ENCODE data around the gene BMP3.
A peak's percentile ranks its signal among the peaks of the same experiment; 100 is the strongest.

BMP3 gene

GRCh38 chr4:81031796-81032551 lies 1.5 kb downstream of the BMP3 start:
- no peak overlapping the region for H3K4me3 ChIP-seq (ENCODE audit: low read depth, low read length)
- TF ChIP-seq CTCF (IDR thresholded peaks at IDR 0.05; ENCODE audit: low read depth, low read length) = no peak

- no peak overlapping the region for H3K4me3 ChIP-seq (ENCODE audit: low read depth, low read length)
- no peak for TF ChIP-seq CTCF (IDR thresholded peaks at IDR 0.05; ENCODE audit: low read depth, low read length)
Observed at GRCh38 chr4:81032771-81033684, 2.5 kb downstream of the BMP3 start.

DNA sequence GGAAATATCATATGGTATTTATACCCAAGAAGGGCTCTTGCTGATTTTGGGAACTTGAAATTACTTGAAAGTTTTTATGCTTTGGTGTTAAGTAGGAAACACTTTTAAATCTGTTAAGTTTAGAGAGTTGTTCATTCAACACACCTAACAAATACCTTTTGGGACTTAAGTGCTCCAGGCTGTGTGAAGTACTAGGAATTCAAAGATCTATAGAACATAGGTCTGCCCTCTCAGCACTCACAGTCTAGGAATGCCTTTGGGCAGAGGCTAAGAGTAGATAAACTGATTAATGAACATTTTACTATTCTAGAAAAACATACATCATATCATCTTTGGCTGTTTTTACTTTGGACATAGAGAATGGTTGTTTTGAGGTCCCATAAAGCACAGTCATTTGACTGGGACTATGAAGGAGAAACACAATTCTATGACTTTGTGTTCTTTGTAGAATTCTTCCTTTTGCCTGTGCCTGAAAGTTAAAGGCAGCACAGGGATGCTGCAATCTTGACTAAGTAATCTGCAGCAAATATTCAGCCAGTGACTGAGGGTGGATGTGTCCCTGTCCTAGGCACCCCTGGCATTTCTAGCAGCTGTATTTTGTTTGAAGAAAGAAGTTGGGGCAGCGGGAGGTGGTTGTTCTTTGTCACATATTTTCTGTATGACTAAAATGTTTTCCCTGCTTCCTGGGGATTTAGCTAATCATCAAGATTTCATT lies 8.3 kb downstream of the BMP3 start:
- no peak overlapping the region for H3K4me3 ChIP-seq (ENCODE audit: low read depth, low read length)
- no peak for TF ChIP-seq CTCF (IDR thresholded peaks at IDR 0.05; ENCODE audit: low read depth, low read length)

DNA sequence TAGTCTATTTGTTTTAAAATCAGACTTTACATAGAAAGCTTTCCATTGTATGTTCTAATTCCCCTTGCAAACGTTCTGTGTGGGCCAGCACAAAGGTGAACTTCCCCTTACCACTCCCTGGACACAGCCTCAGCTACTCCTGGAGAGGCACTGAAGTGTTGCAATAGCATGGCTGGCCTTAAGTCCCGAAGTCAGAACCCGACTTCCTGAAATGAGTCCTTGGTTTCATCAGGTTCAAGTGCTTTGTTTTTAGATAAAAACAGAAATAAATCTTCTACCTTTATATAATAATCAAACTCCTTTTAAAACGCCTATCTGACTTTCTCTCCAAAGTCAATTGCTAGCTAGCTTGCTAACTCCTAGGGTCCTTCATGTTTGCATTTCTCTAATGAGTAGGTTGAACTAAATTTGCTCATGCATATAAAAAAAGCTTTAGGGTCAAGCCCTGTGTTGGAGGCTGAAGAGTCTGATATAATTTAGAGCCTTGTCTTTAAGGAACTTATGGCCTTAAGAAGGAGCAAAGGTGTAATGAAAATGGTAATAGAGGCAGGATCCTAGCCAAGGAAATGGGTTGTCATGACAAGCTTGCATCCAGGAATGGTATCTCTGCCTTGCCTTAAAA lies 9.0 kb downstream of the BMP3 start:
- no peak overlapping the region for H3K4me3 ChIP-seq (ENCODE audit: low read depth, low read length)
- no peak for TF ChIP-seq CTCF (IDR thresholded peaks at IDR 0.05; ENCODE audit: low read depth, low read length)

DNA sequence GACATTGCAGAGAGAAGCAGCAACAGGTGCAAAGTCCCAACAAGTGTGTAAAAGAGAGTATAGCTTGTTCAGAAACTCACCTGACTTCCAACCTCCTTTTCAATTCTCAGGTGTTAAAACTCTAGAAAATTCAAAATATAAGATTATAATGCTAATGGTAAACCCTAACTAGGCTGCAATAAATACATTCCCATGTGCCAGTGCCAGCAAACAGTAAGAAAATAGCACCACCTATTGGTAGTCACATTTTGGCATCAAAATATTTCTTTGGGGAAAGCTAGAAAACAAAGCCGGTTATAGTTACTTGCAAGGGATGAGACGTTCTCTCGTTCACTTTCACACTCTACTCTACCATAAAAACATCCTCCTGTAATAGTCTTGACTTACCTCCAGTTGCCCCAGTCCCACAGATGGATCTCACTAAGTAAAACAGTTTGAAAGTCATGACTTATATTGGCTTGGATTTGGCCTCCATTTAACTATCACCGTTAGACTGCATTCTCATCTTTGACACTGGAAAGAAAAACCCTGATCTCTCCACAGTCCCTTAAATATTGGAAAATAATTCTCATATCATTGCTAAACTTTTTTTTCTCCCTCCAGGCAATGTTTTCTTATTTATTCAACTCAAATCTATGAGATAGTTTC lies 9.6 kb downstream of the BMP3 start:
- TF ChIP-seq CTCF (IDR thresholded peaks at IDR 0.05; ENCODE audit: low read depth, low read length) = peak; percentile 51
- no peak overlapping the region for H3K4me3 ChIP-seq (ENCODE audit: low read depth, low read length)

DNA sequence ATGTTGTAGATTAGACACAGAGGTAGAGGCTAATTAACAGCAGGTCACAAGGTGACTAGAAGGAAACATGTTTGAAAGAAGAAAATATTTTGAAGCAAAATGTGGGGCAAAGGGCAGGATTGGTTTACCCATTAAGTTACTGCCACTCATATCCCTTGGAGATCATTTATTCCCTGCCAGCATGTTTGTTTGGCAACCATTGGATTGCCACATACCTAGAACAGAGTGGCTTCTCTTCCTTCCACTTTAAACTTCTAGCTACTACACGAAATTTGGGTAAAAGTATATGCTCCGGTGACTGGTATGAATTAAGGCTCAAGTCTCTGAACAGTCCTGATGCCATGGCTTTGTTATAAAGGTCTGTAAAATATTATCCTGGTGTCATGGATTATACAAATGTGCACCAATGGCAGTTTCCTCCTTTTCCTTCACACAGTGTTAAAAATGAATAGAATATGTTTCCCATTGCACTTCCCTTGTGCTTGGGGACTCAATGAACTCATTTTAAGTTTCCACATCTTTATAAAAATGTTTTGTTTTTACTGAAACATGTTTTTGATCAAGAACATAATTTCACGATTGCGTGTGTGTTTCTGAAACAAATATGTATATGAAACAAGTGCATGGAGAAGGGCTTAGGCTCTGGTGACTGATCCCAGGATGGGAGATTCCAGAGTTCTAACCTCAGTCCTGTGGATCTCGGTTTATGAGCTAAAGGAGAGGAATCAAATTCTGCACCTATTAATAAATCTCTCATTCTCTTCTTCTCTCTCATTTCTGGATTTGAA lies 12.3 kb downstream of the BMP3 start:
- no peak overlapping the region for H3K4me3 ChIP-seq (ENCODE audit: low read depth, low read length)
- no peak for TF ChIP-seq CTCF (IDR thresholded peaks at IDR 0.05; ENCODE audit: low read depth, low read length)

Data from WI38 (cell line).